Left ventricle myocardium inferior (tissue), 1 donor: Measurements from ENCODE around the gene SHC2. TPM values are rescaled to one million over a fixed set of nuclear protein-coding genes. Genes with fewer than 3 reads are reported as not detected.
A peak's percentile ranks its signal among the peaks of the same experiment; 100 is the strongest.
"Not testable (repeated sequence)": the region's sequence is repeated elsewhere in the genome, so short reads cannot be mapped to it uniquely, and the experiment has no call there.

Experiments
- DNase-seq: peaks from one replicate; pipeline ENCODE4 v3.0.0-alpha.2; 2020
- H3K27ac ChIP-seq: fragments of 200-600 bp; replicated peaks from 2 replicates; pipeline ENCODE4 v1.8.0; 2021
- H3K27me3 ChIP-seq: fragments of 200-600 bp; 2 replicates; pipeline ENCODE4 v1.8.0; 2021; ENCODE audit warnings: low read depth
- H3K36me3 ChIP-seq: fragments of 200-600 bp; 2 replicates; pipeline ENCODE4 v1.8.0; 2021
- H3K4me1 ChIP-seq: fragments of 200-600 bp; 2 replicates; pipeline ENCODE4 v1.8.0; 2021
- H3K4me3 ChIP-seq: fragments of 200-600 bp; 2 replicates; pipeline ENCODE4 v1.8.0; 2021; ENCODE audit warnings: mild to moderate bottlenecking, moderate library complexity
- H3K9me3 ChIP-seq: fragments of 200-600 bp; replicated peaks from 2 replicates; pipeline ENCODE4 v1.8.0; 2021
- CTCF ChIP-seq: fragments of 200-600 bp; IDR thresholded peaks from 2 replicates; pipeline ENCODE4 v1.8.0; 2021; ENCODE audit warnings: antibody characterized with exemption, mild to moderate bottlenecking, borderline replicate concordance
- intact Hi-C: fragments of 100-400 bp; cut with micrococcal nuclease; formaldehyde crosslinking; loops from one replicate; pipeline ENCODE4 v1.11.0; 2022
- total RNA-seq: library from RNA; stranded (reverse); fragmentation: NEBNext Ultra II Directional; extraction: Animal tissue kit (Norgen Biotek cat#: 25700); gene quantifications from one replicate; pipeline ENCODE4 v1.2.1, GENCODE V29; 2021
- donor health status: DM: no; HTN: yes; CAD: no; lungs with severe emphysema.

SHC2 gene
- total RNA-seq, 1 donor from 2014 or later: 11.3 TPM

- H3K9me3 ChIP-seq: no peaks in the 10 kb centered on the region
- no peaks in the 10 kb centered on the region for H3K27me3 ChIP-seq
- H3K27ac ChIP-seq: no peak overlapping the region
- peaks cover 22% of the 10 kb centered on the region for H3K36me3 ChIP-seq
- DNase-seq: no peak
- TF ChIP-seq CTCF: no peak
- H3K4me1 ChIP-seq: peaks cover 35% of the 10 kb centered on the region
- intact Hi-C loops: no loop called here
- H3K4me3 ChIP-seq: no peak overlapping the region
Observed at GRCh38 chr19:423691-424466, 37.0 kb downstream of the SHC2 start.

GRCh38 chr19:422917-423226 lies 38.0 kb downstream of the SHC2 start:
- peaks cover 18% of the 10 kb centered on the region for H3K36me3 ChIP-seq
- DNase-seq, H3K4me3 ChIP-seq, H3K27me3 ChIP-seq, intact Hi-C loops, H3K9me3 ChIP-seq, H3K27ac ChIP-seq: not testable (repeated sequence)
- H3K4me1 ChIP-seq: peaks cover 36% of the 10 kb centered on the region

GRCh38 chr19:422213-422916 lies 38.5 kb downstream of the SHC2 start:
- peaks cover 36% of the 10 kb centered on the region for H3K4me1 ChIP-seq
- DNase-seq: no peak

GRCh38 chr19:419721-420515 lies 40.9 kb downstream of the SHC2 start:
- DNase-seq: no peak
- Histone ChIP-seq H3K36me3 (peaks cover 18% of the 10 kb centered on the region), H3K4me1 (peaks cover 25% of the 10 kb centered on the region), H3K9me3 (no peaks in the 10 kb centered on the region), H3K27me3 (no peaks in the 10 kb centered on the region), H3K27ac (peak overlapping the region; percentile 57), H3K4me3 (peak overlapping the region; percentile 26)
- no peak for TF ChIP-seq CTCF
- intact Hi-C loops: no loop called here

More at GRCh38 chr19:422213-422916, 38.5 kb downstream of the SHC2 start:
- TF ChIP-seq CTCF: no peak
- Histone ChIP-seq H3K4me3 (no peak overlapping the region), H3K27ac (no peak overlapping the region), H3K9me3 (no peaks in the 10 kb centered on the region), H3K36me3 (peaks cover 18% of the 10 kb centered on the region), H3K27me3 (no peaks in the 10 kb centered on the region)
- intact Hi-C loops: no loop called here

GRCh38 chr19:418761-419671 lies 41.8 kb downstream of the SHC2 start:
- no peak for TF ChIP-seq CTCF

More at GRCh38 chr19:418761-419671, 41.8 kb downstream of the SHC2 start:
- DNase-seq: peak; percentile 10
- intact Hi-C loops: no loop called here
- H3K27ac ChIP-seq: peak overlapping the region; percentile 57
- peaks cover 18% of the 10 kb centered on the region for H3K36me3 ChIP-seq
- peak overlapping the region; percentile 26 for H3K4me3 ChIP-seq
- H3K27me3 ChIP-seq: no peaks in the 10 kb centered on the region
- H3K9me3 ChIP-seq: no peaks in the 10 kb centered on the region
- H3K4me1 ChIP-seq: peaks cover 17% of the 10 kb centered on the region
